ENCODE results near the gene ZNF134. TPM values are rescaled to one million over a fixed set of nuclear protein-coding genes. Genes with fewer than 3 reads are reported as not detected.

Gene ZNF134
- total and polyA plus RNA-seq, 9 of the 15 experiments (the other 6 are each of a cell fraction or from before 2014, with no cell fraction given) = 1.3 to 10.0 (median 5.7) TPM

DNA sequence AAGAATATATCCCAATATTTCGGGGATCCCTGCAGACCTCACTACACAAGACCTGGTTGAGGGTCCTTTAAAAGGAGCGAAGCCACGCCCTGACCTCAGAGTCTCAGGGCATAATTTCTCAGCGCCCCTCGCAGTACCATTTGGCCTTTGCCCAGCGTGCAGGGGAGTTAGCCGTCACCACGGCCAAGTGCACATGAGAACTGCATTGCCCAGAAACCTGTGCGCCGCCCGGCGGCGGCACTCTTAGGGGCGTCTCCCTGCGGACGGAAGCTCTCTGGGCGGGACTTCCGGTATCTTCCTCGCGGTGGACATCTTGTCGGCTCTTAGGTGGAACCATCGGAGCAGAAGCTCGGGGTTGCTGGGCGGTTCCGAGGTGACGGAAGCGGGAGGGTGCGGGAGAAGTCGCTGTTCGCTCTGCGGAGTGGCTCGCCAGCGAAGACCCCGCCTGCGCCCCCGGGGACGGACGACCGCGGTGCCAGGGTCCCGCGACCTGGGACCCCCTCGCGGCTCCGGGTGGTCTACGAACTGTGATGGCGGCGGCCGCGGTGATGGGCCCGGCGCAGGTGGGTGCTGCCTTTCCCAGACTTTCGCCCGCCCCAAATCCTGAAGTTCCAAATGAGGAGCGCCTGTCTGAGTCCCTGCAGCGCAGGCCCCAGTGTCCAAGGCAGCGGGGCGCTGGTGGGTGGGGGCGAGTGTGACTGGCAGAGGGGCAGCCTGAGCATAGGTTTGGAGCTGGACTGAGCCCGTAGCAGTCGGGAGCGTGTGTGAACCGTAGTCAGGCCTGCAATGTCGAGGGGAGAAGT is at the start of gene ZNF134 (continued):
- no peak for TF ChIP-seq CEBPZ (IDR thresholded peaks at IDR 0.05; ENCODE audit: borderline replicate concordance, low read depth, low read length)
- TF ChIP-seq, protein P1, sequence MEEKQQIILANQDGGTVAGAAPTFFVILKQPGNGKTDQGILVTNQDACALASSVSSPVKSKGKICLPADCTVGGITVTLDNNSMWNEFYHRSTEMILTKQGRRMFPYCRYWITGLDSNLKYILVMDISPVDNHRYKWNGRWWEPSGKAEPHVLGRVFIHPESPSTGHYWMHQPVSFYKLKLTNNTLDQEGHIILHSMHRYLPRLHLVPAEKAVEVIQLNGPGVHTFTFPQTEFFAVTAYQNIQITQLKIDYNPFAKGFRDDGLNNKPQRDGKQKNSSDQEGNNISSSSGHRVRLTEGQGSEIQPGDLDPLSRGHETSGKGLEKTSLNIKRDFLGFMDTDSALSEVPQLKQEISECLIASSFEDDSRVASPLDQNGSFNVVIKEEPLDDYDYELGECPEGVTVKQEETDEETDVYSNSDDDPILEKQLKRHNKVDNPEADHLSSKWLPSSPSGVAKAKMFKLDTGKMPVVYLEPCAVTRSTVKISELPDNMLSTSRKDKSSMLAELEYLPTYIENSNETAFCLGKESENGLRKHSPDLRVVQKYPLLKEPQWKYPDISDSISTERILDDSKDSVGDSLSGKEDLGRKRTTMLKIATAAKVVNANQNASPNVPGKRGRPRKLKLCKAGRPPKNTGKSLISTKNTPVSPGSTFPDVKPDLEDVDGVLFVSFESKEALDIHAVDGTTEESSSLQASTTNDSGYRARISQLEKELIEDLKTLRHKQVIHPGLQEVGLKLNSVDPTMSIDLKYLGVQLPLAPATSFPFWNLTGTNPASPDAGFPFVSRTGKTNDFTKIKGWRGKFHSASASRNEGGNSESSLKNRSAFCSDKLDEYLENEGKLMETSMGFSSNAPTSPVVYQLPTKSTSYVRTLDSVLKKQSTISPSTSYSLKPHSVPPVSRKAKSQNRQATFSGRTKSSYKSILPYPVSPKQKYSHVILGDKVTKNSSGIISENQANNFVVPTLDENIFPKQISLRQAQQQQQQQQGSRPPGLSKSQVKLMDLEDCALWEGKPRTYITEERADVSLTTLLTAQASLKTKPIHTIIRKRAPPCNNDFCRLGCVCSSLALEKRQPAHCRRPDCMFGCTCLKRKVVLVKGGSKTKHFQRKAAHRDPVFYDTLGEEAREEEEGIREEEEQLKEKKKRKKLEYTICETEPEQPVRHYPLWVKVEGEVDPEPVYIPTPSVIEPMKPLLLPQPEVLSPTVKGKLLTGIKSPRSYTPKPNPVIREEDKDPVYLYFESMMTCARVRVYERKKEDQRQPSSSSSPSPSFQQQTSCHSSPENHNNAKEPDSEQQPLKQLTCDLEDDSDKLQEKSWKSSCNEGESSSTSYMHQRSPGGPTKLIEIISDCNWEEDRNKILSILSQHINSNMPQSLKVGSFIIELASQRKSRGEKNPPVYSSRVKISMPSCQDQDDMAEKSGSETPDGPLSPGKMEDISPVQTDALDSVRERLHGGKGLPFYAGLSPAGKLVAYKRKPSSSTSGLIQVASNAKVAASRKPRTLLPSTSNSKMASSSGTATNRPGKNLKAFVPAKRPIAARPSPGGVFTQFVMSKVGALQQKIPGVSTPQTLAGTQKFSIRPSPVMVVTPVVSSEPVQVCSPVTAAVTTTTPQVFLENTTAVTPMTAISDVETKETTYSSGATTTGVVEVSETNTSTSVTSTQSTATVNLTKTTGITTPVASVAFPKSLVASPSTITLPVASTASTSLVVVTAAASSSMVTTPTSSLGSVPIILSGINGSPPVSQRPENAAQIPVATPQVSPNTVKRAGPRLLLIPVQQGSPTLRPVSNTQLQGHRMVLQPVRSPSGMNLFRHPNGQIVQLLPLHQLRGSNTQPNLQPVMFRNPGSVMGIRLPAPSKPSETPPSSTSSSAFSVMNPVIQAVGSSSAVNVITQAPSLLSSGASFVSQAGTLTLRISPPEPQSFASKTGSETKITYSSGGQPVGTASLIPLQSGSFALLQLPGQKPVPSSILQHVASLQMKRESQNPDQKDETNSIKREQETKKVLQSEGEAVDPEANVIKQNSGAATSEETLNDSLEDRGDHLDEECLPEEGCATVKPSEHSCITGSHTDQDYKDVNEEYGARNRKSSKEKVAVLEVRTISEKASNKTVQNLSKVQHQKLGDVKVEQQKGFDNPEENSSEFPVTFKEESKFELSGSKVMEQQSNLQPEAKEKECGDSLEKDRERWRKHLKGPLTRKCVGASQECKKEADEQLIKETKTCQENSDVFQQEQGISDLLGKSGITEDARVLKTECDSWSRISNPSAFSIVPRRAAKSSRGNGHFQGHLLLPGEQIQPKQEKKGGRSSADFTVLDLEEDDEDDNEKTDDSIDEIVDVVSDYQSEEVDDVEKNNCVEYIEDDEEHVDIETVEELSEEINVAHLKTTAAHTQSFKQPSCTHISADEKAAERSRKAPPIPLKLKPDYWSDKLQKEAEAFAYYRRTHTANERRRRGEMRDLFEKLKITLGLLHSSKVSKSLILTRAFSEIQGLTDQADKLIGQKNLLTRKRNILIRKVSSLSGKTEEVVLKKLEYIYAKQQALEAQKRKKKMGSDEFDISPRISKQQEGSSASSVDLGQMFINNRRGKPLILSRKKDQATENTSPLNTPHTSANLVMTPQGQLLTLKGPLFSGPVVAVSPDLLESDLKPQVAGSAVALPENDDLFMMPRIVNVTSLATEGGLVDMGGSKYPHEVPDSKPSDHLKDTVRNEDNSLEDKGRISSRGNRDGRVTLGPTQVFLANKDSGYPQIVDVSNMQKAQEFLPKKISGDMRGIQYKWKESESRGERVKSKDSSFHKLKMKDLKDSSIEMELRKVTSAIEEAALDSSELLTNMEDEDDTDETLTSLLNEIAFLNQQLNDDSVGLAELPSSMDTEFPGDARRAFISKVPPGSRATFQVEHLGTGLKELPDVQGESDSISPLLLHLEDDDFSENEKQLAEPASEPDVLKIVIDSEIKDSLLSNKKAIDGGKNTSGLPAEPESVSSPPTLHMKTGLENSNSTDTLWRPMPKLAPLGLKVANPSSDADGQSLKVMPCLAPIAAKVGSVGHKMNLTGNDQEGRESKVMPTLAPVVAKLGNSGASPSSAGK (IDR thresholded peaks at IDR 0.05) = peak; percentile 76
- TF ChIP-seq SRF (CRISPR knock-in tag; IDR thresholded peaks at IDR 0.05) = no peak
- TF ChIP-seq, protein P2, sequence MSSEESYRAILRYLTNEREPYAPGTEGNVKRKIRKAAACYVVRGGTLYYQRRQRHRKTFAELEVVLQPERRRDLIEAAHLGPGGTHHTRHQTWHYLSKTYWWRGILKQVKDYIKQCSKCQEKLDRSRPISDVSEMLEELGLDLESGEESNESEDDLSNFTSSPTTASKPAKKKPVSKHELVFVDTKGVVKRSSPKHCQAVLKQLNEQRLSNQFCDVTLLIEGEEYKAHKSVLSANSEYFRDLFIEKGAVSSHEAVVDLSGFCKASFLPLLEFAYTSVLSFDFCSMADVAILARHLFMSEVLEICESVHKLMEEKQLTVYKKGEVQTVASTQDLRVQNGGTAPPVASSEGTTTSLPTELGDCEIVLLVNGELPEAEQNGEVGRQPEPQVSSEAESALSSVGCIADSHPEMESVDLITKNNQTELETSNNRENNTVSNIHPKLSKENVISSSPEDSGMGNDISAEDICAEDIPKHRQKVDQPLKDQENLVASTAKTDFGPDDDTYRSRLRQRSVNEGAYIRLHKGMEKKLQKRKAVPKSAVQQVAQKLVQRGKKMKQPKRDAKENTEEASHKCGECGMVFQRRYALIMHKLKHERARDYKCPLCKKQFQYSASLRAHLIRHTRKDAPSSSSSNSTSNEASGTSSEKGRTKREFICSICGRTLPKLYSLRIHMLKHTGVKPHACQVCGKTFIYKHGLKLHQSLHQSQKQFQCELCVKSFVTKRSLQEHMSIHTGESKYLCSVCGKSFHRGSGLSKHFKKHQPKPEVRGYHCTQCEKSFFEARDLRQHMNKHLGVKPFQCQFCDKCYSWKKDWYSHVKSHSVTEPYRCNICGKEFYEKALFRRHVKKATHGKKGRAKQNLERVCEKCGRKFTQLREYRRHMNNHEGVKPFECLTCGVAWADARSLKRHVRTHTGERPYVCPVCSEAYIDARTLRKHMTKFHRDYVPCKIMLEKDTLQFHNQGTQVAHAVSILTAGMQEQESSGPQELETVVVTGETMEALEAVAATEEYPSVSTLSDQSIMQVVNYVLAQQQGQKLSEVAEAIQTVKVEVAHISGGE (CRISPR knock-in tag; IDR thresholded peaks at IDR 0.05) = peak in 2 of 3 experiments; percentile 30 to 82; a peak in 2 of 6 replicates
- TF ChIP-seq EP400 (IDR thresholded peaks at IDR 0.05) = peak; percentile 65; the same call in 1 of the 2 replicates
- no peak for TF ChIP-seq ZNF224 (CRISPR knock-in tag; IDR thresholded peaks at IDR 0.05)
